OCI-LY3 (cell line): ENCODE results near the gene FRG2.
"Not testable (repeated sequence)": the region's sequence is repeated elsewhere in the genome, so short reads cannot be mapped to it uniquely, and the experiment has no call there.

ENCODE experiments used
- CTCF ChIP-seq: fragments of 200-600, 300-600 bp; sonication (generic); IDR thresholded peaks from 2 replicates; pipeline ENCODE4 v1.5.1; 2014; ENCODE audit warnings: antibody characterized with exemption, low read length, low read depth
- EZH2phosphoT487 ChIP-seq: fragments of 200-600 bp; shearing (Covaris generic); IDR thresholded peaks from 2 replicates; pipeline ENCODE4 v1.6.1; 2018; ENCODE audit warnings: antibody characterized with exemption, mixed run types, low read depth

DNA sequence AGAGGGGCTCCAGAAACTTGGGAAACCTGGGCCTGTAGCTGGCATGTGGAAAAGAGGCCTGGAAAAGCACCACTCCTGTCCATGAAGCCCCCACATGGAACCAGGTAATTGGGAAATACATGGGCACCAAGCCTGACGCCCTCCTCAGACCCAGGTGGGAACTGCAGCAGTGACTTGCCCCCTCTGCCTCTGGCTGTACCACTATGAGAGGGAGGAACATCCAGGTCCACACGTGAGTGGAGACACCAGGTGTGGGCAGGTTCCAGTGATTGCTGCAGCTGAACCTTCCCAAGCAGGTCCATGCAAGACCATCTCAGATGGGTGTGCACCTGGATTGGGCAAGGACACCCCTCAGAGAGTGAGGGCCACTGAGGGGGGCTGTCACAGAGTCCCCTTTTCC is 46.8 kb downstream of the FRG2 start:
- not testable (repeated sequence) for TF ChIP-seq CTCF, EZH2phosphoT487
